Neural crest cell (in vitro differentiated cells): ENCODE results near the gene DYNLRB1. TPM values are rescaled to one million over a fixed set of nuclear protein-coding genes. Genes with fewer than 3 reads are reported as not detected.

Experiments used
- DNase-seq: peaks from one replicate; pipeline ENCODE4 v3.0.0; 2021; ENCODE audit warnings: low read depth, mixed read lengths, low spot score
- H3K27ac Mint-ChIP-seq: one replicate; pipeline ENCODE4 v1.8.0; 2021; ENCODE audit warnings: mild to moderate bottlenecking, mixed read lengths; ENCODE audit not compliant: unreplicated experiment
- H3K27me3 Mint-ChIP-seq: 2 replicates; pipeline ENCODE4 v1.8.0; 2021; ENCODE audit warnings: low read depth, mild to moderate bottlenecking, mixed read lengths
- H3K36me3 Mint-ChIP-seq: 2 replicates; pipeline ENCODE4 v1.8.0; 2021; ENCODE audit warnings: low read depth, mild to moderate bottlenecking, mixed read lengths
- H3K4me1 Mint-ChIP-seq: 2 replicates; pipeline ENCODE4 v1.8.0; 2021; ENCODE audit warnings: mixed read lengths
- H3K4me3 Mint-ChIP-seq: one replicate; pipeline ENCODE4 v1.8.0; 2021; ENCODE audit warnings: mild to moderate bottlenecking, mixed read lengths
- H3K9me3 Mint-ChIP-seq: 2 replicates; pipeline ENCODE4 v1.8.0; 2021; ENCODE audit warnings: mixed read lengths
- CTCF ChIP-seq: fragments of 200-600 bp; sonication (generic); conservative IDR thresholded peaks from 2 replicates; pipeline ENCODE4 v1.5.0; 2021; ENCODE audit warnings: antibody characterized with exemption, mild to moderate bottlenecking
- total RNA-seq: library from RNA; stranded (reverse); gene quantifications from 2 replicates; pipeline ENCODE4 v1.2.1, GENCODE V29; 2021

DYNLRB1 gene
- total RNA-seq, 1 donor from 2014 or later = 151 TPM

DNA sequence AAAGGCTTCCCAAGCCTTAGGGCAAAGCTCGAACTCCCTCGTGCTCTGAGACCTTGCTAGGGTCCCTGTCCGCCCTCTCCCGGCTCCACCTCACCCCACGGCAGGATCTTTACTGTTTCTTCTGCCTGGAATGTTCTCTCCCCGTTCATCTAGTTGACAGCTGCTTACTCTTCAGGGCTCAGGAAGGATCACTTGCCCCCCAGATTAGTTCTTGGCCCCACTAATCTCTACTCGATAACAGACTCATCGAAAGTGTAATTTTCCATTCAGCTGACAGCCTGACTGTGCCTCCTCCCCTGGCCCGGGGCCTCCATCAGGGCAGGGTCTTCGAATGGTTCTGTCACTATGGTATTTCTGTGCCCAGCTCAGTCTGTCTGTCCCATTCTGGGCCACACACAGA is 45.4 kb downstream of the DYNLRB1 start:
- TF ChIP-seq CTCF = no peak
- DNase-seq = no peak
- Mint-ChIP-seq H3K9me3 (no peaks in the 10 kb centered on the region), H3K36me3 (peaks cover 14% of the 10 kb centered on the region), H3K27me3 (no peaks in the 10 kb centered on the region), H3K4me1 (peaks cover 26% of the 10 kb centered on the region), H3K27ac (no peak overlapping the region), H3K4me3 (peak overlapping the region; percentile 70)

DNA sequence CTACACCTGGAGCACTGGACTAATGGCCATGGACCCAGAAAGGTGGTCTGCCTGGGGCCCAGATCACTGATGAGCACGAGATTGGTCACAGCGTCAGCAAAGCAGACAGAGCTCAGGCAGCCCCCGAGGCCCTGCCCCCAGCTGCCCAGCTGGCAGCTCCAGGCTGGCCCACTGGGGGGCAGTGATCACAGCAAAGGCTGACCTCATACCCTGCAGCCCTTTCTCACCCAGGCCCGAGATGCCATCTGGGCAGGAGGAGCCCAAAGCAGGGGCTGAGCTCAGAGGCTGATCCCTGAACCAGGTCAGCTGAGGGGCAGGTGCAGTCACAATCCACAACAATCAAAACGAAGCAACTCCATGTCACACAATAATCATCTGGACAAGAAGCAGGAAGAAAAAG is 46.4 kb downstream of the DYNLRB1 start:
- Mint-ChIP-seq H3K4me3 (no peak overlapping the region), H3K27me3 (no peaks in the 10 kb centered on the region), H3K27ac (no peak overlapping the region), H3K9me3 (no peaks in the 10 kb centered on the region), H3K36me3 (peaks cover 14% of the 10 kb centered on the region), H3K4me1 (peaks cover 36% of the 10 kb centered on the region)
- no peak for DNase-seq
- TF ChIP-seq CTCF = peak; percentile 59

DNA sequence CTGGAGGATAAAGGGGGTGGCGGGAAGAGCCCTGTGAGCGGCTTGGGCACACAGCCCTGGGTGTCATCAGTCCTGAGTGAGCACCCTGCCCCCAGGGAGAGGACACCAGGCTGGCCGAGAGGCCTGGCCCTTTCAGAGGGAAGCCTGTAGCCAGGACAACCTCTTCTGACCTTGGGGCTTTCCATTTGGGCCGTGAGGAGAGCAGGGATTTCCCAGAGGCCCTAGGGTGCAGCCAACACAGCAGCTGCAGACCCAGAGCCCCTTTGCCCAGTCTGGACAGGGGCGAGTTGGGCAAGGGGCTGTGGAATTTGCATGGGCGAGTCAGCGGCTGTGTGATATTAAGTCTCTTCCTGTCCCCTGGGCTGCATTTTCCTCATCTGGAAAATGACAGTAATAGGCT is 48.6 kb downstream of the DYNLRB1 start:
- no peak for TF ChIP-seq CTCF
- no peak for DNase-seq
- Mint-ChIP-seq H3K27me3 (no peaks in the 10 kb centered on the region), H3K4me3 (no peak overlapping the region), H3K36me3 (peaks cover 14% of the 10 kb centered on the region), H3K9me3 (no peaks in the 10 kb centered on the region), H3K4me1 (peaks cover 34% of the 10 kb centered on the region), H3K27ac (no peak overlapping the region)

DNA sequence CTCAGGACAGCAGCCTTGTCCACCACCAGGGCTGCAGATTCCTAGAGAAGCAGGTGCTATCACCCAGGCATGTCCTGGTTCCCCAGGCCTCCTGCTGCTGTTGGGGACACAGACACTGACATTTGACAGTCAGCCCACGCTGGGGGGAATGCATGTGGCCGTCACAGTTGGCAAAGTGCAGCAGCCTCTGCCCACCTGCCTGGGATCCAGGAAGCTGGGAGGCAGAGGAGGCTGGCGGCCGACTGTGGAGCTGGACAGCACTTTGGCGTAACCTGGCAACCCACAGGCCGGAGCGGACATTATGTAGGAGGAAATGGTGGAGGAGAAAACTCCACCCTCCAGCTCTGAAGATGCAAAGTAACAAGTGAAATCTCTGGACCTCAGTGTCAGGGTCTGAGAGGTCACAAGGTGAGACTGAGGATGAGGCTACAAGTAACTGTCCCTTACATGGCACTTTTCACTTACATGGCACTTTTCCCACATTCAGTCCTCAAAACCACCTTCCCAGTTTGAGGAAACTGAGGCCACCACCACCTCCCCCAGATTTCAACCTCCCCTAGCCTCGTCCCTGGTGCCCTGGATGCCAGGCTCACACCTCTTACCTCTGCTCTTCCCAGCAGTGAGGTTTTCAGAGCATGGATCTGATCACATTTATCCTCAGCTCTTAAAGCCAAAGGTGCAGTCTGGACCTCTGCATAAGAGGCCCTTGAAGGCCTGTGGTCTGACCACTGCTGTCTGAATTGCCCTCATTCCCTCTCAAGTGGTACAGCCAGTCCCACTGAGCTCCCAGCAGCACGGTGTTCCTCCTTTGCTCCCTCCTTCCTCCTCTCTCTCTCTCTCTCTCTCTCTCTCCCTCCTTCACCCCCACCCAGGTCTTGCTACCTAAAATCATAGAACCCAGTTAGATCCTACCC is 51.0 kb downstream of the DYNLRB1 start:
- DNase-seq = no peak
- Mint-ChIP-seq H3K27me3 (no peaks in the 10 kb centered on the region), H3K4me1 (peaks cover 34% of the 10 kb centered on the region), H3K9me3 (no peaks in the 10 kb centered on the region), H3K4me3 (no peak overlapping the region), H3K36me3 (peaks cover 9% of the 10 kb centered on the region), H3K27ac (peak overlapping the region; percentile 63)
- no peak for TF ChIP-seq CTCF

DNA sequence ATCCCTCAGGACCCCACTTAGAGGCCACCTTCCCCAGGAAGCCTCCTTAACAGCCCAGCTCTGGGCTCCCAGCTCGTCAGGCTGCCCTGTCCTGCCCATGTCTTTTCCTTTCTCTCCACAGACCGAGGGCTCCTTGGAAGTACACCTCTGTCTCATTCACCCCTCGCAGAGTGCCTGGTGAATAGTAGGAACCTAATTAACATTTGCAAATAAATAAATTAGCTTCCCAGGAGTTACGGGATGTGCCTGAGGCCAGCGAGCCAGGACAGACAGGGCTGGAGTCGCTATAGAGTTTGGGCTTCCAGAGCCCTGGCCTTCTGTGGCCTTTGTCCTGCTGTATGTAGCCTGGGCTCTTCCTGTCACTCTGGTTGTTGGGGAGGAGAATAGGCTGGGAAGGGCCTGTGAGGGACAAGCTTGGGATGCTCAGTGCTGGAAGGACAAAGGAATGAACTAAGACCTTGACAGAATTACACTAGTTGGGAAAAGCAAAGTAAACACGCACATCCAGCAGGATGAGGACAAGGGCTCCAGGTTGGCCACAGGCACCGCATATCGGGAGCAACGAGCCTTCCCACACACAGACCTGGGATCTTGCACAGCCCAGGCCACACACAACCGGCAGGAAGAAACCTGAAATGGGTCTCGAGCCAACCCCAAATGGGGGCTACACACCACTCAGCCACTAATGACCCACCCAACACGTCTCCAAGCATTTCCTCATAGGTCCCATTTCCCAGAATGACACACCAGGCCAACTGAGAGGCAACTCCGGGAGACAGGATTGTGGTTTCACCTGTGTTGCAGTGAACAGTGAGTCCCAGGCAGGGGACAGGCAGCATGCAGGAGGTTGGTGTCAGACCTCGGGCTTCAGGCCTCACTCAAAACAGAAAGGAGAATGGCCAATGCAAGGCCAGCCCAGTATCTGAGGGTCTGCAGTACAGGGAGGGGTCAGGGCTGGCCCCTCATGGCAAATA is 52.0 kb downstream of the DYNLRB1 start:
- Mint-ChIP-seq H3K27ac (peak overlapping the region; percentile 87), H3K4me1 (peaks cover 34% of the 10 kb centered on the region)

More for the DNA sequence above, 52.0 kb downstream of the DYNLRB1 start:
- H3K4me3 Mint-ChIP-seq = no peak overlapping the region
- no peak for DNase-seq
- no peaks in the 10 kb centered on the region for H3K27me3 Mint-ChIP-seq
- no peak for TF ChIP-seq CTCF
- H3K36me3 Mint-ChIP-seq = peaks cover 9% of the 10 kb centered on the region
- H3K9me3 Mint-ChIP-seq = no peaks in the 10 kb centered on the region
